IMR-90 (cell line): Measurements from ENCODE around the gene FAM234B. TPM values are rescaled to one million over a fixed set of nuclear protein-coding genes. Genes with fewer than 3 reads are reported as not detected.
"Not testable (repeated sequence)": the region's sequence is repeated elsewhere in the genome, so short reads cannot be mapped to it uniquely, and the experiment has no call there.

Source experiments
- ATAC-seq: fragments of 200-7000 bp; cut with Tn5 transposase; 2 replicates; pipeline ENCODE4 v1.9.1; 2020; ENCODE audit warnings: low read depth, mild to moderate bottlenecking, moderate library complexity
- BruUV-seq: library from RNA; stranded (reverse); fragments of 400-500 nt; replicated peaks from 2 replicates; lab custom pipeline; 2021; lab: Mats Ljungman, UMichigan
- CTCF ChIA-PET: fragments of 300-600 bp; formaldehyde crosslinking; extraction: SDS; loops from one replicate; lab custom pipeline; 2021; ENCODE audit warnings: antibody characterized with exemption; lab: Yijun Ruan, JAX
- POLR2A ChIA-PET: fragments of 300-600 bp; sonication (Branson Sonifier 250); formaldehyde crosslinking; loops from one replicate; lab custom pipeline; 2022; ENCODE audit warnings: antibody characterized with exemption; ENCODE audit not compliant: unreplicated experiment; lab: Charles Lee
- DNase-seq: peaks from one replicate; pipeline ENCODE4 v3.0.0; 2013
- H2AFZ ChIP-seq: replicated peaks from 2 replicates; pipeline ENCODE3; 2013; ENCODE audit warnings: low read length, mild to moderate bottlenecking; ENCODE audit not compliant: poor library complexity
- H2AK5ac ChIP-seq: 2 replicates; pipeline ENCODE4 v1.6.1; 2013; ENCODE audit warnings: low read depth, low read length, inconsistent platforms
- H2AK9ac ChIP-seq: replicated peaks from 2 replicates; pipeline ENCODE3; 2013; ENCODE audit warnings: mild to moderate bottlenecking, low read depth, low read length, moderate library complexity; ENCODE audit not compliant: poor library complexity
- H2BK120ac ChIP-seq: 2 replicates; pipeline ENCODE4 v1.6.1; 2013; ENCODE audit warnings: low read depth, low read length, inconsistent platforms
- H2BK15ac ChIP-seq: 3 replicates; pipeline ENCODE4 v1.6.1; 2013; ENCODE audit warnings: low read depth, low read length, inconsistent platforms
- H2BK20ac ChIP-seq: 2 replicates; pipeline ENCODE4 v1.6.1; 2013; ENCODE audit warnings: low read depth, mild to moderate bottlenecking, inconsistent platforms, low read length, moderate library complexity
- H2BK5ac ChIP-seq: 2 replicates; pipeline ENCODE4 v1.6.1; 2013; ENCODE audit warnings: mild to moderate bottlenecking, low read depth, low read length, inconsistent platforms; ENCODE audit not compliant: poor library complexity, severe bottlenecking
- H3K14ac ChIP-seq: replicated peaks from 2 replicates; pipeline ENCODE4 v1.6.1; 2013; ENCODE audit warnings: low read depth, low read length, inconsistent platforms
- H3K18ac ChIP-seq: 2 replicates; pipeline ENCODE4 v1.6.1; 2013; ENCODE audit warnings: low read depth, low read length, control low read depth
- H3K23ac ChIP-seq: 2 replicates; pipeline ENCODE4 v1.6.1; 2013; ENCODE audit warnings: low read depth, low read length, inconsistent platforms
- H3K27ac ChIP-seq: 2 replicates; pipeline ENCODE4 v1.5.1; 2013; ENCODE audit warnings: mild to moderate bottlenecking, control low read depth, low read length; ENCODE audit not compliant: insufficient read depth
- H3K27me3 ChIP-seq: 2 replicates; pipeline ENCODE4 v1.6.1; 2013; ENCODE audit warnings: low read length; ENCODE audit not compliant: control insufficient read depth, insufficient read depth
- H3K36me3 ChIP-seq: 2 replicates; pipeline ENCODE4 v1.6.1; 2013; ENCODE audit warnings: low read length, mixed read lengths; ENCODE audit not compliant: control insufficient read depth, insufficient read depth
- H3K4ac ChIP-seq: 2 replicates; pipeline ENCODE4 v1.6.1; 2013; ENCODE audit warnings: low read depth, low read length, inconsistent platforms
- H3K4me1 ChIP-seq: 2 replicates; pipeline ENCODE4 v1.6.1; 2013; ENCODE audit warnings: low read length, mixed read lengths; ENCODE audit not compliant: control insufficient read depth, insufficient read depth
- H3K4me2 ChIP-seq: 2 replicates; pipeline ENCODE4 v1.6.1; 2013; ENCODE audit warnings: low read depth, mild to moderate bottlenecking, control low read depth, low read length, moderate library complexity
- H3K4me3 ChIP-seq: 2 replicates; pipeline ENCODE4 v1.5.1; 2013; ENCODE audit warnings: low read depth, mild to moderate bottlenecking, control low read depth, low read length, moderate library complexity; ENCODE audit not compliant: insufficient read depth
- H3K56ac ChIP-seq: 2 replicates; pipeline ENCODE4 v1.6.1; 2013; ENCODE audit warnings: low read length, inconsistent platforms; ENCODE audit not compliant: insufficient read depth; ENCODE audit errors: extremely low read depth
- H3K79me1 ChIP-seq, 2 experiments: 2 replicates each; pipeline ENCODE4 v1.6.1; 2013; ENCODE audit warnings: low read length in 2 of 2, inconsistent platforms in 1 of 2, low read depth in 1 of 2
- H3K9ac ChIP-seq: 2 replicates; pipeline ENCODE4 v1.6.1; 2013; ENCODE audit warnings: low read depth, low read length, control low read depth
- H3K9me1 ChIP-seq: 2 replicates; pipeline ENCODE4 v1.6.1; 2013; ENCODE audit warnings: low read length, inconsistent platforms; ENCODE audit not compliant: insufficient read depth
- H3K9me3 ChIP-seq: 2 replicates; pipeline ENCODE4 v1.6.1; 2013; ENCODE audit warnings: low read length; ENCODE audit not compliant: control insufficient read depth, insufficient read depth
- H4K20me1 ChIP-seq: 2 replicates; pipeline ENCODE4 v1.6.1; 2013; ENCODE audit warnings: low read length, inconsistent platforms; ENCODE audit not compliant: insufficient read depth
- H4K5ac ChIP-seq: 2 replicates; pipeline ENCODE4 v1.6.1; 2013; ENCODE audit warnings: mild to moderate bottlenecking, low read depth, low read length, control low read depth
- H4K8ac ChIP-seq, 2 experiments: 2 replicates each; pipeline ENCODE4 v1.6.1; 2013; ENCODE audit warnings: low read depth in 2 of 2, low read length in 2 of 2, control low read depth in 1 of 2, inconsistent platforms in 1 of 2
- H4K91ac ChIP-seq: 2 replicates; pipeline ENCODE4 v1.6.1; 2013; ENCODE audit warnings: low read depth, low read length, inconsistent platforms; ENCODE audit not compliant: insufficient read depth
- WGBS, 2 experiments: methylation state at CpG; one replicate each; pipeline versions ENCODE4 v1.1.5 to v1.1.7; 2013; ENCODE audit warnings: missing lambda C conversion rate in 2 of 2; ENCODE audit not compliant: insufficient read length in 1 of 2; ENCODE audit errors: extremely low coverage in 2 of 2; 5-methylcytosine and 5-hydroxymethylcytosine counted together
- dilution Hi-C: fragments of 300-500 bp; cut with HindIII; formaldehyde crosslinking; loops from one replicate; pipeline ENCODE4 v1.14.3; 2018; ENCODE audit warnings: low sequenced_read_pairs; ENCODE audit not compliant: unreplicated experiment
- in situ Hi-C: fragments of 300-500 bp; cut with MboI; formaldehyde crosslinking; loops from 3 replicates; pipeline ENCODE4 v1.14.3; 2019; ENCODE audit warnings: low sequenced_read_pairs, inconsistent platforms, mixed read lengths
- intact Hi-C: fragments of 100-400 bp; cut with micrococcal nuclease; formaldehyde crosslinking; loops from 2 replicates; pipeline ENCODE4 v1.10.0; 2022
- polyA plus RNA-seq, 3 experiments: library from polyadenylated mRNA; depleted of rRNA; stranded (reverse); fragments of >200 nt; gene quantifications; 2 replicates each; pipeline ENCODE4 v1.2.3, GENCODE V29; 2012; ENCODE audit warnings: low replicate concordance in 1 of 3
- total RNA-seq: library from RNA; depleted of rRNA; stranded (reverse); fragments of >200 nt; gene quantifications from 2 replicates; pipeline ENCODE4 v1.2.3, GENCODE V29; 2012

The FAM234B gene
- total and polyA plus RNA-seq, 2 of the 4 experiments (the other 2 are of a cell fraction): 3.6 to 8.6 TPM

- POLR2A ChIA-PET, BruUV-seq, H4K5ac ChIP-seq, H2AFZ ChIP-seq, H3K56ac ChIP-seq, H3K9ac ChIP-seq, H2BK15ac ChIP-seq, H3K4me1 ChIP-seq, H2AK9ac ChIP-seq, H3K9me3 ChIP-seq, H3K4ac ChIP-seq, H2BK5ac ChIP-seq, H2AK5ac ChIP-seq, ATAC-seq, H3K9me1 ChIP-seq, H3K14ac ChIP-seq, H4K20me1 ChIP-seq, H3K27me3 ChIP-seq, in situ Hi-C loops, H4K8ac ChIP-seq, H2BK20ac ChIP-seq, H3K23ac ChIP-seq, H3K18ac ChIP-seq, intact Hi-C loops, H4K91ac ChIP-seq, H2BK120ac ChIP-seq, H3K79me1 ChIP-seq, DNase-seq, H3K4me3 ChIP-seq, dilution Hi-C loops, H3K4me2 ChIP-seq, H3K27ac ChIP-seq, CTCF ChIA-PET, H3K36me3 ChIP-seq: not testable (repeated sequence)
- 80% methylated on average over 1 of the region's 6 CpGs; no CpG with 5 or more reads in 1 of the 2 experiments for WGBS, 2 experiments
These were observed 9.4 kb downstream of the FAM234B start for GRCh38 chr12:13053617-13054016.
